GM12878 (cell line): ENCODE data around the gene SIVA1. TPM values are rescaled to one million over a fixed set of nuclear protein-coding genes. Genes with fewer than 3 reads are reported as not detected.
A peak's percentile ranks its signal among the peaks of the same experiment; 100 is the strongest.

Source experiments
- ATAC-seq: fragments of 200-7000 bp; cut with Tn5 transposase; 3 replicates; pipeline ENCODE4 v1.9.1; 2020; ENCODE audit warnings: mild to moderate bottlenecking, moderate library complexity
- BruUV-seq: library from RNA; stranded (reverse); fragments of 400-500 nt; replicated peaks from 2 replicates; lab custom pipeline; 2021; lab: Mats Ljungman, UMichigan
- CTCF ChIA-PET: fragments of 300-600 bp; sonication (Branson Sonifier 250); formaldehyde crosslinking; extraction: SDS; loops from one replicate; lab custom pipeline; 2021; ENCODE audit warnings: inconsistent platforms; lab: Yijun Ruan, JAX
- POLR2A ChIA-PET: fragments of 350-600 bp; formaldehyde crosslinking; extraction: SDS; loops from one replicate; lab custom pipeline; 2021; ENCODE audit warnings: inconsistent platforms; lab: Charles Lee
- RAD21 ChIA-PET: fragments of 300-600 bp; sonication (Branson Sonifier 250); formaldehyde crosslinking; loops from one replicate; lab custom pipeline; 2023; ENCODE audit warnings: antibody characterized with exemption; ENCODE audit not compliant: unreplicated experiment; lab: Charles Lee
- SMC1A ChIA-PET: fragments of 300-600 bp; sonication (Branson Sonifier 250); formaldehyde crosslinking; loops from one replicate; lab custom pipeline; 2023; ENCODE audit not compliant: unreplicated experiment, uncharacterized antibody; lab: Charles Lee
- DNase-seq: peaks from one replicate; pipeline ENCODE4 v3.0.0-alpha.2; 2011; ENCODE audit warnings: low read depth, low spot score
- FAIRE-seq: peaks from 3 replicates; lab custom pipeline; 2011; peaks lifted over from hg19 to GRCh38; lab: Jason Lieb, UNC
- H2AFZ ChIP-seq: 2 replicates; pipeline ENCODE4 v1.6.0; 2011; ENCODE audit warnings: low read depth, low read length, control low read depth; ENCODE audit not compliant: control insufficient read depth
- H3K27ac ChIP-seq: 2 replicates; pipeline ENCODE4 v1.5.1; 2011; ENCODE audit warnings: control low read depth; ENCODE audit not compliant: control insufficient read depth, insufficient read depth
- H3K27me3 ChIP-seq, 2 experiments: replicated peaks in 1 of 2; 2 replicates each; pipeline versions ENCODE4 v1.6.0 to v1.6.1; 2011; ENCODE audit warnings: low read length in 1 of 2; ENCODE audit not compliant: control insufficient read depth in 2 of 2, insufficient read depth in 2 of 2
- H3K36me3 ChIP-seq, 2 experiments: 2 replicates each; pipeline ENCODE4 v1.5.1; 2011; ENCODE audit warnings: low read length in 1 of 2; ENCODE audit not compliant: control insufficient read depth in 2 of 2, insufficient read depth in 2 of 2
- H3K4me1 ChIP-seq: 2 replicates; pipeline ENCODE4 v1.6.1; 2011; ENCODE audit warnings: mild to moderate bottlenecking, low read length, moderate library complexity, mixed read lengths; ENCODE audit not compliant: control insufficient read depth, insufficient read depth
- H3K4me2 ChIP-seq: 2 replicates; pipeline ENCODE4 v1.6.0; 2011; ENCODE audit warnings: control low read depth; ENCODE audit not compliant: control insufficient read depth, insufficient read depth
- H3K4me3 ChIP-seq: fragments of 200-600 bp; sonication (generic); 2 replicates; pipeline ENCODE4 v1.5.1; 2016
- H3K79me2 ChIP-seq: 2 replicates; pipeline ENCODE4 v1.6.0; 2011; ENCODE audit warnings: low read length; ENCODE audit not compliant: control insufficient read depth, insufficient read depth
- H3K9ac ChIP-seq: 2 replicates; pipeline ENCODE4 v1.8.0; 2011; ENCODE audit warnings: low read length, control low read depth, mixed read lengths; ENCODE audit not compliant: control insufficient read depth, insufficient read depth
- H3K9me3 ChIP-seq: replicated peaks from 3 replicates; pipeline ENCODE4 v1.5.1; 2011; ENCODE audit warnings: mild to moderate bottlenecking, low read length; ENCODE audit not compliant: control insufficient read depth, insufficient read depth
- H4K20me1 ChIP-seq: 2 replicates; pipeline ENCODE4 v1.6.0; 2011; ENCODE audit not compliant: control insufficient read depth, insufficient read depth
- PKNOX1 ChIP-seq: fragments of 450-650 bp; IDR thresholded peaks from 2 replicates; pipeline ENCODE4 v1.6.1; 2016; ENCODE audit warnings: mild to moderate bottlenecking
- POLR2A ChIP-seq: IDR thresholded peaks from 2 replicates; pipeline ENCODE4 v1.6.1; 2011; ENCODE audit warnings: low read depth, mild to moderate bottlenecking, low read length
- ZSCAN29 ChIP-seq: fragments of 450-650 bp; IDR thresholded peaks from 2 replicates; pipeline ENCODE4 v1.6.1; 2017; ENCODE audit warnings: mild to moderate bottlenecking, moderate library complexity
- WGBS: methylation state at CpG from one replicate; pipeline ENCODE4 v1.1.6; 2016; ENCODE audit warnings: low lambda C conversion rate; ENCODE audit not compliant: insufficient replicate concordance, insufficient coverage; ENCODE audit errors: missing lambda C conversion rate; 5-methylcytosine and 5-hydroxymethylcytosine counted together
- in situ Hi-C: fragments of 300-500 bp; cut with MboI; formaldehyde crosslinking; loops from 9 replicates; pipeline ENCODE4 v1.14.3; 2018; ENCODE audit warnings: mixed read lengths
- intact Hi-C: fragments of 100-400 bp; cut with micrococcal nuclease; formaldehyde crosslinking; loops from one replicate; pipeline ENCODE4 v1.14.2; 2022; ENCODE audit not compliant: unreplicated experiment
- polyA plus RNA-seq, 11 experiments: library from polyadenylated mRNA; depleted of rRNA in 4 of 11; unstranded in 6 of 11; stranded (reverse) in 5 of 11; fragments of >200 nt; fragmentation: Nextera tagmentation in 4 of 11; fragmentation: Illumina TruSeq in 1 of 11; extraction: Ambion mirVana in 4 of 11; extraction: Trizol in 1 of 11; gene quantifications; 1 replicate in 1 of 11; 2 replicates in 10 of 11; pipeline versions ENCODE4 v1.2.1 to v1.2.3, GENCODE V29; 2011 to 2016; ENCODE audit warnings: inconsistent platforms in 2 of 11, missing spikeins in 2 of 11, low read depth in 1 of 11
- total RNA-seq, 4 experiments: library from RNA; depleted of rRNA in 3 of 4; stranded (reverse); fragments of >200 nt in 3 of 4; fragmentation: Illumina TruSeq in 1 of 4; extraction: Trizol in 1 of 4; gene quantifications; 2 replicates each; pipeline versions ENCODE4 v1.2.1 to v1.2.3, GENCODE V29; 2013 to 2021

The SIVA1 gene
- total and polyA plus RNA-seq, 10 of the 15 experiments (the other 5 are each of a cell fraction or from before 2014, with no cell fraction given), result 4.6 to 282 (median 106) TPM

GRCh38 chr14:104771374-104771773, 18.4 kb downstream of the SIVA1 start:
- ChIA-PET CTCF (interaction anchor here (0.7 to 1.6 kb wide), 4 partner anchors 18 to 55 kb away, joined by 3 to 16 read pairs (median 3); partner anchors contain the start of gene SIVA1), POLR2A (no interaction called here), SMC1A (no interaction called here), RAD21 (interaction anchor here (3.5 kb wide), 1 partner anchor 19 kb away, joined by 8 read pairs; the partner anchor contains the start of gene SIVA1)
- Histone ChIP-seq H3K79me2 (no peaks in the 10 kb centered on the region), H3K4me3 (no peak overlapping the region), H3K9me3 (no peaks in the 10 kb centered on the region; the same call in 2 of the 3 replicates), H2AFZ (no peak overlapping the region), H3K27ac (no peak overlapping the region), H4K20me1 (no peaks in the 10 kb centered on the region), H3K4me1 (no peaks in the 10 kb centered on the region; the same call in 1 of the 2 replicates), H3K9ac (no peak overlapping the region), H3K36me3 (peaks cover 5 to 20% of the 10 kb centered on the region in 2 experiments; a peak in 3 of 4 replicates), H3K27me3 (no peaks in the 10 kb centered on the region), H3K4me2 (no peak overlapping the region)
- ATAC-seq (no peak), FAIRE-seq (no peak), DNase-seq (no peak)
- in situ Hi-C loops, result no loop called here
- no TSS peak for BruUV-seq
- peak; percentile 47; the same call in 1 of the 2 replicates for TF ChIP-seq POLR2A
- no peak for TF ChIP-seq PKNOX1
- intact Hi-C loops, result no loop called here
- WGBS, result 97% methylated on average over 4 of the region's 4 CpGs

DNA sequence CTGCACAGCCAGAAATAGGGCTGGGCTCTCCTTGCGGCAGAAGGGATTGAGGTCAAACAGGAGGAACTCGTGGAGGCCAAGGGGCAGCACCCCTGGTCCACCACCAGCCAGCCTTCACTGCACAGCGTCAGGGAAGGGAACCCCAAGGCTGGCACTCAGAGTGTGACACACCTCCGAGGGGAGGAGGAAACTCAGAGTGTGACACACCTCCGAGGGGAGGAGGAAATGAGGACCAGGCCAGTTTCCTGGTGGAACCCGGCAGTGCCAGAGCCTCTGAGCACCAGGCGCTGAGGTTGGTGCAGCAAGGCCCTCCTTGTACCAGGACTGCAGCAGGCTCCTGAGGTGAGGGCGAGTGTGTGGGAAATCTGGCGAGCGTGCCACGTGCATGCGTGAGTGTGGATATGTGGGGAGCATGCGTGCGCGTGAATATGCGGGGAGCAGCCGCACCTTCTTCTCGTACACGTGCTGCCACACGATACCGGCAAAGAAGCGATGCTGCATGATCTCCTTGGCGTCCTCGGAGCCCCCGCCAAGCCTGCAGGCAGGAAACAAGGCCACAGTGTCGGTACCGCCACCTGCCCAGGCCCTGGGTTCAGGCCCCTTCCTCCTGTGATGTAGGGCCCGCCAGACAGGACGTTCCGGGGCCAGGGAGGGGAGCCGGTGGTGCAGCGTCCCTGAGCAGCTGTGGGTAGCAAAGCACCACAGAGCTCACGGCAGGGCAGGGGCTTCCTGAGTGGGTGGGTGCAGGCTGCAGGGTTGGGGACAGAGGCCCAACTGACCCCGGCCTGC, 19.2 kb downstream of the SIVA1 start:
- no peaks in the 10 kb centered on the region for H3K27me3 ChIP-seq
- H3K9ac ChIP-seq, result no peak overlapping the region
- no peak for TF ChIP-seq ZSCAN29
- TF ChIP-seq, all 136 proteins: peak for 0
- Histone ChIP-seq H3K4me3 (no peak overlapping the region), H2AFZ (no peak overlapping the region), H3K4me2 (no peak overlapping the region), H4K20me1 (no peaks in the 10 kb centered on the region), H3K27ac (no peak overlapping the region), H3K36me3 (peaks cover 5 to 24% of the 10 kb centered on the region in 2 experiments; a peak in 3 of 4 replicates), H3K4me1 (no peaks in the 10 kb centered on the region; the same call in 1 of the 2 replicates), H3K9me3 (no peaks in the 10 kb centered on the region; the same call in 2 of the 3 replicates), H3K79me2 (no peaks in the 10 kb centered on the region)
- ChIA-PET SMC1A (no interaction called here), CTCF (no interaction called here), RAD21 (no interaction called here), POLR2A (no interaction called here)
- no TSS peak for BruUV-seq
- ATAC-seq (no peak), DNase-seq (no peak), FAIRE-seq (no peak)
- in situ Hi-C loops (no loop called here), intact Hi-C loops (no loop called here)
- 96% methylated on average over 31 of the region's 34 CpGs for WGBS
